HepG2 (cell line): ENCODE results near the gene CPED1. TPM values are rescaled to one million over a fixed set of nuclear protein-coding genes. Genes with fewer than 3 reads are reported as not detected.

Source experiments
- ATAC-seq: fragments of 200-7000 bp; cut with Tn5 transposase; 3 replicates; pipeline ENCODE4 v1.9.1; 2020; ENCODE audit warnings: mild to moderate bottlenecking, moderate library complexity
- BruUV-seq: library from RNA; stranded (reverse); fragments of 400-500 nt; replicated peaks from 2 replicates; lab custom pipeline; 2021; lab: Mats Ljungman, UMichigan
- CTCF ChIA-PET: fragments of 300-600 bp; formaldehyde crosslinking; extraction: SDS; loops from one replicate; lab custom pipeline; 2021; ENCODE audit warnings: low total read pairs, inconsistent platforms, low intra/inter-chr PET ratio; lab: Yijun Ruan, JAX
- POLR2A ChIA-PET: fragments of 350-600 bp; sonication (Branson Sonifier 250); formaldehyde crosslinking; loops from one replicate; lab custom pipeline; 2020; ENCODE audit warnings: antibody characterized with exemption, inconsistent platforms; lab: Yijun Ruan, JAX
- DNase-seq: peaks from one replicate; pipeline ENCODE4 v3.0.0-alpha.2; 2015; ENCODE audit warnings: low spot score
- FAIRE-seq: peaks from 3 replicates; lab custom pipeline; 2011; peaks lifted over from hg19 to GRCh38; lab: Jason Lieb, UNC
- H2AFZ ChIP-seq: one replicate; pipeline ENCODE4 v1.6.1; 2011; ENCODE audit warnings: low read length, inconsistent platforms
- H3K27ac ChIP-seq: fragments of 300-600 bp; 3 replicates; pipeline ENCODE4 v1.8.0; 2011; ENCODE audit warnings: mixed run types, mild to moderate bottlenecking, mixed read lengths, low read length, inconsistent platforms; ENCODE audit not compliant: insufficient read depth; ENCODE audit errors: extremely low read length
- H3K27me3 ChIP-seq, 2 experiments: fragments of 200-600 bp in 1 of 2; 2 replicates in 1 of 2; 3 replicates in 1 of 2; pipeline versions ENCODE4 v1.6.0 to v1.8.0; 2011; ENCODE audit warnings: low read length in 2 of 2, mild to moderate bottlenecking in 2 of 2, moderate library complexity in 2 of 2, inconsistent platforms in 1 of 2; ENCODE audit not compliant: insufficient read depth in 2 of 2, control insufficient read depth in 1 of 2
- H3K36me3 ChIP-seq, 2 experiments: fragments of 200-600 bp in 1 of 2; replicated peaks in 1 of 2; 2 replicates in 1 of 2; 3 replicates in 1 of 2; pipeline versions ENCODE4 v1.5.1 to v1.8.0; 2011; ENCODE audit warnings: low read length in 2 of 2, inconsistent platforms in 1 of 2; ENCODE audit not compliant: insufficient read depth in 2 of 2, control insufficient read depth in 1 of 2
- H3K4me1 ChIP-seq: 2 replicates; pipeline ENCODE4 v1.5.1; 2012; ENCODE audit warnings: low read length, inconsistent platforms; ENCODE audit not compliant: insufficient read depth
- H3K4me2 ChIP-seq: 2 replicates; pipeline ENCODE4 v1.6.0; 2011; ENCODE audit warnings: low read depth, low read length, inconsistent platforms
- H3K4me3 ChIP-seq, 3 experiments: fragments of 200-600 bp in 1 of 3; sonication (generic), shearing (Covaris generic) in 1 of 3; replicated peaks in 1 of 3; 2 replicates each; pipeline ENCODE4 v1.5.1; 2011 to 2016; ENCODE audit warnings: low read length in 3 of 3, inconsistent platforms in 2 of 3, low read depth in 2 of 3, mild to moderate bottlenecking in 2 of 3, control low read depth in 1 of 3, mixed read lengths in 1 of 3; ENCODE audit not compliant: insufficient read depth in 1 of 3
- H3K79me2 ChIP-seq: one replicate; pipeline ENCODE4 v1.6.1; 2011; ENCODE audit warnings: low read length, inconsistent platforms; ENCODE audit not compliant: insufficient read depth
- H3K9ac ChIP-seq: 2 replicates; pipeline ENCODE4 v1.6.0; 2011; ENCODE audit warnings: mild to moderate bottlenecking, low read depth, low read length, inconsistent platforms; ENCODE audit not compliant: insufficient read depth
- H3K9me3 ChIP-seq: 2 replicates; pipeline ENCODE4 v1.5.1; 2012; ENCODE audit warnings: mild to moderate bottlenecking, low read length
- H4K20me1 ChIP-seq: 2 replicates; pipeline ENCODE4 v1.6.0; 2011; ENCODE audit warnings: inconsistent platforms, mild to moderate bottlenecking, low read length, moderate library complexity; ENCODE audit not compliant: insufficient read depth
- BHLHE40 ChIP-seq: IDR thresholded peaks from 2 replicates; pipeline ENCODE4 v1.6.1; 2011; ENCODE audit warnings: low read length, improper control_type of control experiment
- CREB3 ChIP-seq: sonication (generic); formaldehyde crosslinking; IDR thresholded peaks from 2 replicates; pipeline ENCODE4 v1.5.0; 2020; ENCODE audit warnings: missing genetic modification reagents
- HIVEP1 ChIP-seq: sonication (generic); formaldehyde crosslinking; IDR thresholded peaks from 2 replicates; pipeline ENCODE4 v1.4.0; 2020; ENCODE audit warnings: mild to moderate bottlenecking, missing genetic modification reagents
- MAFK ChIP-seq, 2 experiments: IDR thresholded peaks in 1 of 2; conservative IDR thresholded peaks in 1 of 2; 2 replicates each; pipeline ENCODE4 v1.6.1; 2011; ENCODE audit warnings: improper control_type of control experiment in 2 of 2, low read length in 2 of 2
- POGK ChIP-seq: sonication (generic); formaldehyde crosslinking; conservative IDR thresholded peaks from 2 replicates; pipeline ENCODE4 v1.8.0; 2022; ENCODE audit warnings: mild to moderate bottlenecking, moderate library complexity, missing genetic modification reagents
- POLR2A ChIP-seq, 2 experiments: IDR thresholded peaks; 2 replicates each; pipeline ENCODE4 v1.6.1; 2011; ENCODE audit warnings: low read depth in 2 of 2, low read length in 2 of 2, mild to moderate bottlenecking in 1 of 2, moderate library complexity in 1 of 2; ENCODE audit not compliant: insufficient read depth in 1 of 2
- ZNF746 ChIP-seq: sonication (generic); formaldehyde crosslinking; IDR thresholded peaks from 2 replicates; pipeline ENCODE4 v1.8.0; 2022; ENCODE audit warnings: mild to moderate bottlenecking, missing genetic modification reagents
- ZNF790 ChIP-seq: sonication (generic); formaldehyde crosslinking; IDR thresholded peaks from 2 replicates; pipeline ENCODE4 v1.8.0; 2022; ENCODE audit warnings: missing genetic modification reagents, mild to moderate bottlenecking, borderline replicate concordance
- ZSCAN21 ChIP-seq: sonication (generic); formaldehyde crosslinking; IDR thresholded peaks from 2 replicates; pipeline ENCODE4 v1.8.0; 2022; ENCODE audit warnings: mild to moderate bottlenecking, missing genetic modification reagents, moderate library complexity, borderline replicate concordance
- in situ Hi-C: cut with HindIII; loops from 2 replicates; pipeline ENCODE4 v1.10.0; 2017; ENCODE audit warnings: low pct_unique_long_range_greater_than_20kb; ENCODE audit not compliant: extremely low pct_ligation_motif_present
- intact Hi-C: fragments of 100-400 bp; cut with micrococcal nuclease; formaldehyde crosslinking; loops from one replicate; pipeline ENCODE4 v1.10.0; 2022; ENCODE audit not compliant: unreplicated experiment
- polyA plus RNA-seq, 8 experiments: library from polyadenylated mRNA; depleted of rRNA in 3 of 8; stranded (reverse) in 7 of 8; unstranded in 1 of 8; fragments of >200 nt; fragmentation: Illumina TruSeq in 4 of 8; extraction: Trizol in 4 of 8; gene quantifications; 2 replicates each; pipeline versions ENCODE4 v1.2.1 to v1.2.3, GENCODE V29; 2011 to 2016; ENCODE audit warnings: low read depth in 4 of 8, missing spikeins in 1 of 8, mixed read lengths in 1 of 8; ENCODE audit not compliant: insufficient read depth in 1 of 8
- total RNA-seq, 5 experiments: library from RNA; depleted of rRNA; stranded (reverse); fragments of >200 nt; fragmentation: Illumina TruSeq; extraction: Trizol; gene quantifications; 2 replicates each; pipeline ENCODE4 v1.2.3, GENCODE V29; 2016; ENCODE audit warnings: low read depth in 1 of 5

Gene CPED1
- total and polyA plus RNA-seq, 2 of the 13 experiments (the other 11 are each of a cell fraction or from before 2014, with no cell fraction given) = 11.5 to 27.0 TPM

GRCh38 chr7:121101083-121101482 lies 112.6 kb downstream of the CPED1 start:
- ChIA-PET CTCF (no interaction called here), POLR2A (no interaction called here)
- Histone ChIP-seq H2AFZ (no peak overlapping the region), H3K9ac (no peak overlapping the region), H3K79me2 (no peaks in the 10 kb centered on the region), H3K36me3 (no peaks in the 10 kb centered on the region), H3K27me3 (no peaks in the 10 kb centered on the region), H3K4me3 (no peak overlapping the region), H4K20me1 (no peaks in the 10 kb centered on the region), H3K4me1 (no peaks in the 10 kb centered on the region), H3K9me3 (no peaks in the 10 kb centered on the region), H3K27ac (no peak overlapping the region), H3K4me2 (no peak overlapping the region)
- intact Hi-C loops = no loop called here
- TF ChIP-seq ZSCAN21 (CRISPR knock-in tag) = no peak
- no peak for TF ChIP-seq POGK (CRISPR knock-in tag)
- TF ChIP-seq CREB3 (CRISPR knock-in tag) = no peak
- no peak for TF ChIP-seq POLR2A (IDR thresholded peaks at IDR 0.05; ENCODE audit: insufficient read depth in 1 of 2, low read depth in 2 of 2, low read length in 2 of 2)
- TF ChIP-seq BHLHE40 = no peak
- no peak for TF ChIP-seq MAFK (conservative IDR thresholded peaks at IDR 0.05 in 1 of 2, IDR thresholded peaks at IDR 0.05 in 1 of 2; ENCODE audit: low read length in 2 of 2)
- no peak for TF ChIP-seq ZNF790 (CRISPR knock-in tag)
- TF ChIP-seq HIVEP1 (CRISPR knock-in tag) = no peak
- TF ChIP-seq ZNF746 = no peak
- ATAC-seq (no peak), DNase-seq (no peak), FAIRE-seq (no peak)
- BruUV-seq = no TSS peak
- in situ Hi-C loops = loop anchor here (10.0 kb wide), 1 partner anchor 296 kb away; no protein-coding TSS in a partner anchor
